Keratinocyte (primary cell): ENCODE measurements around the gene SIPA1L3. TPM values are rescaled to one million over a fixed set of nuclear protein-coding genes. Genes with fewer than 3 reads are reported as not detected.
"Not testable (repeated sequence)": the region's sequence is repeated elsewhere in the genome, so short reads cannot be mapped to it uniquely, and the experiment has no call there.

ENCODE experiments used
- DNase-seq: peaks from one replicate; pipeline ENCODE4 v3.0.0-alpha.2; 2011; ENCODE audit warnings: low read depth, missing footprints, low spot score
- FAIRE-seq: peaks from 2 replicates; lab custom pipeline; 2011; peaks lifted over from hg19 to GRCh38; lab: Jason Lieb, UNC
- H2AFZ ChIP-seq: 2 replicates; pipeline ENCODE4 v1.6.0; 2012; ENCODE audit warnings: low read length, control low read depth, inconsistent platforms; ENCODE audit not compliant: control insufficient read depth
- H3K27ac ChIP-seq: 2 replicates; pipeline ENCODE4 v1.5.1; 2011; ENCODE audit warnings: low read length; ENCODE audit not compliant: control insufficient read depth, insufficient read depth
- H3K27me3 ChIP-seq: 3 replicates; pipeline ENCODE4 v1.6.0; 2011; ENCODE audit warnings: low read length; ENCODE audit not compliant: control insufficient read depth, insufficient read depth; ENCODE audit errors: extremely low read depth
- H3K36me3 ChIP-seq, 2 experiments: 2 replicates in 1 of 2; 3 replicates in 1 of 2; pipeline ENCODE4 v1.5.1; 2011; ENCODE audit warnings: low read length in 2 of 2, mild to moderate bottlenecking in 1 of 2; ENCODE audit not compliant: control insufficient read depth in 2 of 2, insufficient read depth in 2 of 2; ENCODE audit errors: extremely low read depth in 1 of 2
- H3K4me1 ChIP-seq: 3 replicates; pipeline ENCODE4 v1.5.1; 2011; ENCODE audit warnings: low read length; ENCODE audit not compliant: control insufficient read depth, insufficient read depth; ENCODE audit errors: extremely low read depth
- H3K4me2 ChIP-seq: 3 replicates; pipeline ENCODE4 v1.6.0; 2011; ENCODE audit warnings: low read depth, low read length; ENCODE audit not compliant: control insufficient read depth, insufficient read depth; ENCODE audit errors: extremely low read depth
- H3K4me3 ChIP-seq, 3 experiments: fragments of 200-600 bp in 1 of 3; sonication (generic) in 1 of 3; 2 replicates in 2 of 3; 3 replicates in 1 of 3; pipeline ENCODE4 v1.5.1; 2011 to 2016; ENCODE audit warnings: low read length in 3 of 3, mild to moderate bottlenecking in 3 of 3, control low read depth in 2 of 3, inconsistent platforms in 1 of 3, low read depth in 1 of 3, mixed read lengths in 1 of 3, mixed run types in 1 of 3, moderate library complexity in 1 of 3; ENCODE audit not compliant: control insufficient read depth in 2 of 3, insufficient read depth in 2 of 3; ENCODE audit errors: extremely low read depth in 1 of 3
- H3K79me2 ChIP-seq: 2 replicates; pipeline ENCODE4 v1.6.0; 2012; ENCODE audit warnings: low read length; ENCODE audit not compliant: control insufficient read depth, insufficient read depth
- H3K9ac ChIP-seq: 3 replicates; pipeline ENCODE4 v1.6.0; 2011; ENCODE audit warnings: low read length; ENCODE audit not compliant: control insufficient read depth, insufficient read depth; ENCODE audit errors: extremely low read depth
- H3K9me1 ChIP-seq: 3 replicates; pipeline ENCODE4 v1.6.0; 2011; ENCODE audit warnings: low read length; ENCODE audit not compliant: control insufficient read depth, insufficient read depth; ENCODE audit errors: extremely low read depth
- H3K9me3 ChIP-seq: 2 replicates; pipeline ENCODE4 v1.5.1; 2012; ENCODE audit warnings: low read depth, low read length; ENCODE audit not compliant: control insufficient read depth
- H4K20me1 ChIP-seq: 3 replicates; pipeline ENCODE4 v1.6.0; 2011; ENCODE audit warnings: low read length; ENCODE audit not compliant: control insufficient read depth, insufficient read depth; ENCODE audit errors: extremely low read depth
- EZH2 ChIP-seq: IDR thresholded peaks from one replicate; pipeline ENCODE4 v1.6.1; 2012; ENCODE audit warnings: inconsistent platforms, mild to moderate bottlenecking, low read length, moderate library complexity
- dilution Hi-C: fragments of 300-500 bp; cut with MboI; formaldehyde crosslinking; loops from one replicate; pipeline ENCODE4 v1.7.0; 2020; ENCODE audit warnings: low sequenced_read_pairs; ENCODE audit not compliant: extremely low pct_ligation_motif_present
- polyA plus RNA-seq, 5 experiments: library from polyadenylated mRNA; depleted of rRNA in 3 of 5; stranded (reverse) in 3 of 5; stranded (forward) in 1 of 5; unstranded in 1 of 5; fragments of >200 nt; gene quantifications; 1 replicate in 1 of 5; 2 replicates in 3 of 5; 3 replicates in 1 of 5; pipeline versions ENCODE4 v1.2.1 to v1.2.3, GENCODE V29; 2011 to 2012; ENCODE audit warnings: missing spikeins in 2 of 5, low read depth in 1 of 5, low replicate concordance in 1 of 5
- TF ChIP-seq, protein P1 (sequence below), 3 experiments: IDR thresholded peaks in 1 of 3; conservative IDR thresholded peaks in 1 of 3; optimal IDR thresholded peaks in 1 of 3; 2 replicates in 2 of 3; 3 replicates in 1 of 3; pipeline versions ENCODE3 to v1.5.1; 2011; ENCODE audit warnings: low read length in 3 of 3, mild to moderate bottlenecking in 3 of 3, moderate library complexity in 2 of 3, control low read depth in 1 of 3, inconsistent platforms in 1 of 3; ENCODE audit not compliant: insufficient read depth in 2 of 3; ENCODE audit errors: extremely low read depth in 1 of 3

Gene SIPA1L3
- polyA plus RNA-seq, 1 donor (not counting 4 experiments of a cell fraction or from before 2014, with no cell fraction given): 8.0 TPM

- Histone ChIP-seq H3K4me1 (peaks cover 5% of the 10 kb centered on the region), H3K27ac (no peak overlapping the region), H3K9ac (no peak overlapping the region), H3K9me1 (no peaks in the 10 kb centered on the region), H3K79me2 (no peaks in the 10 kb centered on the region), H2AFZ (no peak overlapping the region), H4K20me1 (no peaks in the 10 kb centered on the region), H3K36me3 (peaks cover 0 to 2% of the 10 kb centered on the region in 2 experiments), H3K9me3 (no peaks in the 10 kb centered on the region), H3K4me2 (no peak overlapping the region), H3K4me3 (no peak overlapping the region), H3K27me3 (no peaks in the 10 kb centered on the region)
- no peak for FAIRE-seq
- DNase-seq: no peak
- dilution Hi-C loops: no loop called here
- TF ChIP-seq, protein P1, sequence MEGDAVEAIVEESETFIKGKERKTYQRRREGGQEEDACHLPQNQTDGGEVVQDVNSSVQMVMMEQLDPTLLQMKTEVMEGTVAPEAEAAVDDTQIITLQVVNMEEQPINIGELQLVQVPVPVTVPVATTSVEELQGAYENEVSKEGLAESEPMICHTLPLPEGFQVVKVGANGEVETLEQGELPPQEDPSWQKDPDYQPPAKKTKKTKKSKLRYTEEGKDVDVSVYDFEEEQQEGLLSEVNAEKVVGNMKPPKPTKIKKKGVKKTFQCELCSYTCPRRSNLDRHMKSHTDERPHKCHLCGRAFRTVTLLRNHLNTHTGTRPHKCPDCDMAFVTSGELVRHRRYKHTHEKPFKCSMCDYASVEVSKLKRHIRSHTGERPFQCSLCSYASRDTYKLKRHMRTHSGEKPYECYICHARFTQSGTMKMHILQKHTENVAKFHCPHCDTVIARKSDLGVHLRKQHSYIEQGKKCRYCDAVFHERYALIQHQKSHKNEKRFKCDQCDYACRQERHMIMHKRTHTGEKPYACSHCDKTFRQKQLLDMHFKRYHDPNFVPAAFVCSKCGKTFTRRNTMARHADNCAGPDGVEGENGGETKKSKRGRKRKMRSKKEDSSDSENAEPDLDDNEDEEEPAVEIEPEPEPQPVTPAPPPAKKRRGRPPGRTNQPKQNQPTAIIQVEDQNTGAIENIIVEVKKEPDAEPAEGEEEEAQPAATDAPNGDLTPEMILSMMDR (optimal IDR thresholded peaks at IDR 0.05 in 1 of 3, IDR thresholded peaks at IDR 0.05 in 1 of 3, conservative IDR thresholded peaks at IDR 0.05 in 1 of 3; ENCODE audit: extremely low read depth in 1 of 3, insufficient read depth in 2 of 3, low read length in 3 of 3): no peak
- TF ChIP-seq EZH2: no peak
Measured at GRCh38 chr19:38064661-38065425, 157.8 kb downstream of the SIPA1L3 start.

DNA sequence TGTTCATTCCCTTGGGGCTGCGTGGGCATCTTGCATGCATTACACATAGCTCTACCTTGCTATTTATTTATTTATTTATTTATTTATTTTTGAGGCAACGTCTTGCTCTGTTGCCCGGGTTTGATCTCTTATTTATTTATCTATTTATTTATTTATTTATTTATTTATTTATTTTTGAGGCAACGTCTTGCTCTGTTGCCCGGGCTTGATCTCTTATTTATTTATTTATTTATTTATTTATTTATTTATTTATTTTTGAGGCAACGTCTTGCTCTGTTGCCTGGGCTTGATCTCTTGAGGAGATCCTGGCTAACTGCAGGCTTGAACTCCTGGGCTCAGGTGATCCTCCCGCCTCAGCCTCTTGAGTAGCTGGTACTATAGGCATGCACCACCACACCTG, 158.8 kb downstream of the SIPA1L3 start:
- H3K4me2 ChIP-seq, H3K9me3 ChIP-seq, H2AFZ ChIP-seq, FAIRE-seq, dilution Hi-C loops, H3K36me3 ChIP-seq, H3K27me3 ChIP-seq, H3K9ac ChIP-seq, H3K9me1 ChIP-seq, H4K20me1 ChIP-seq, H3K4me3 ChIP-seq, DNase-seq, H3K79me2 ChIP-seq, H3K27ac ChIP-seq: not testable (repeated sequence)
- peaks cover 11% of the 10 kb centered on the region for H3K4me1 ChIP-seq

- H2AFZ ChIP-seq: no peak overlapping the region
- FAIRE-seq: no peak
- no peaks in the 10 kb centered on the region for H3K27me3 ChIP-seq
- dilution Hi-C loops: no loop called here
- H3K9me3 ChIP-seq: no peaks in the 10 kb centered on the region
- no peak overlapping the region for H3K4me2 ChIP-seq
- H3K9ac ChIP-seq: no peak overlapping the region
- H3K36me3 ChIP-seq: peaks cover 0 to 2% of the 10 kb centered on the region in 2 experiments
- no peak for DNase-seq
- no peaks in the 10 kb centered on the region for H4K20me1 ChIP-seq
- H3K4me1 ChIP-seq: peaks cover 8% of the 10 kb centered on the region
- no peaks in the 10 kb centered on the region for H3K9me1 ChIP-seq
- H3K27ac ChIP-seq: no peak overlapping the region
- no peak overlapping the region for H3K4me3 ChIP-seq
- H3K79me2 ChIP-seq: no peaks in the 10 kb centered on the region
- TF ChIP-seq EZH2: no peak
- TF ChIP-seq, protein P1 (optimal IDR thresholded peaks at IDR 0.05 in 1 of 3, IDR thresholded peaks at IDR 0.05 in 1 of 3, conservative IDR thresholded peaks at IDR 0.05 in 1 of 3; ENCODE audit: extremely low read depth in 1 of 3, insufficient read depth in 2 of 3, low read length in 3 of 3): no peak
Measured at GRCh38 chr19:38068826-38069225, 161.8 kb downstream of the SIPA1L3 start.
